HG02943 (cell line): ENCODE data around the gene CYLD.

Experiments used
- ATAC-seq: cut with Tn5 transposase; IDR thresholded peaks from one replicate; pipeline ENCODE4 v1.9.1; 2021; ENCODE audit warnings: mild to moderate bottlenecking, low read depth, moderate library complexity; ENCODE audit not compliant: unreplicated experiment

CYLD gene

DNA sequence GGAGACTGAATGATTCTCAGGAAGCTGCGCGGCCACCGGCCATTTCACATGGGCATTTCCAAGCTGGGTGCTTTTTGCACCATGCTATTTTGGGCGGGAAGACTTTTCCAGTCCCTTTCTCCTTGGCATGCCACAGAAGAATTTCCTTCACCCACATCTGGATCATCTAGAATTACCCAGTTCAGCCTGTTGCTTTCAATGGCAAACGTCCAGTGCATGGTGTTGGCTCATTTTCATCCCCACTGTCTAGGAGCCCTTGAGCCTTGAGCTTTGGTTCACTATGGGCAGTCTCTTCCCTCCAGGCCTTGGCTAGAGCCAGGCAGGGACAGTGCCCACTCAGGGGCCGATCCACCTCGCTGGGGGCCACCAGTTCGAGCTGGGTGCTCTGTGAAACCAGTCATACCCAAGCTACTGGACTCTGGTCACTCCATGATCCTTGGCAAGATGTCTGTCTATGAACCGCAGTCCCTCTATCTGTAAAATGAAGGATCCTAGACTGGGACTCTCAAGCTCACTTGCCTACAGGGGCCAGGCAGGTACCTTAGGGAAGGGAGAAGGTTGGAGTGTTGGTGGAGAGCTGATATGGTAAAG lies 71.1 kb downstream of the CYLD start:
- no peak for ATAC-seq

DNA sequence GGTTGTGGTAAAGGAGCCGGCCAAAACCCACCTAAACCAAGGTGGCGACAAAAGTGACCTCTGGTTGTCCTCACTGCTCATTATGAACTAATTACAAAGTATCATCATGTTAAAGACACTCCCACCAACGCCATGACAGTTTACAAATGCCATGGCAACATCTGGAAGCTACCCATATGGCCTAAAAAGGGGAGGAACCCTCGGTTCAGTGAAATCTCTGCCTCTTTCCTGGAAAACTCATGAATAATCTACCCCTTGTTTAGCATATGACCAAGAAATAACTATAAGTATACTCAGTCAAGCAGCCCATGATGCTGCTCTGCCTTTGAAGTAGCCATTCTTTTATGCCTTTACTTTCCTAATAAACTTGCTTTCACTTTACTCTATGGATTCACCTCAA lies 72.2 kb downstream of the CYLD start:
- no peak for ATAC-seq

DNA sequence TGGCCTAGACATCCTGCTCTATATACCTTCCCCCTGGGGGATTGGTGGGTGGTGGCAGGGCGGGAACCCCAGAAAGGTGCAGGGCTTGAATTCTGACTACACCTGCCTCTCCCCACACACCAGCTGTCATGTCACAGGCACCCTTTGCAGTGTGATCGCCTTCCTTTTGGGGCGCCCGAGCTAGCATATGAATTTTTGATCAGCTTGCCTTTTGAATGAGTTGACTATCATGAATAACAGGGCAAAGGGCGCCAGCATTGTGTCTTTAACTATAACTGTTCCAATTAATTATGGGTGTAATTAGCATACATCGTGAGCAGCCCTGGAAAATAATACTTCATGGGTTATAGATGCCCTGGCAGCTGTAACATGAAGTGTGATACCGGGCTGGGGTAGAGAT lies 72.7 kb downstream of the CYLD start:
- ATAC-seq, result no peak

DNA sequence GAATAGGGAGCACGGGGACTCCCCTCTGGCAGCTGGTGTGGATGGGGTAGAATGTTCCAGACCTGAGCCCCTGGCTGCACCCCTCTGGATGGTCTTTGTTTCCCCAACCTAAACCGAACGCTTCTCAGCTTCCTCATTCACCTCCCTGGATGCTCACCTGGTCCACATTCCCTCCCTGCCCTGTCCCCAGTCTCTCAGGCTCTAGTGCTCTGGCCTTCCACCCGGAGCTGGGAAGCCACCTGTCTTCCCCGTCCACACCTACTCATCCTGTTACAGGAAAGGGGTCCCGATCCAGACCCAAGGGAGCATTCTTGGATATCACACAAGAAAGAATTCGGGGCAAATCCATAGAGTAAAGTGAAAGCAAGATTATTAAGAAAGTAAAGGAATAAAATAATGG lies 73.5 kb downstream of the CYLD start:
- no peak for ATAC-seq

DNA sequence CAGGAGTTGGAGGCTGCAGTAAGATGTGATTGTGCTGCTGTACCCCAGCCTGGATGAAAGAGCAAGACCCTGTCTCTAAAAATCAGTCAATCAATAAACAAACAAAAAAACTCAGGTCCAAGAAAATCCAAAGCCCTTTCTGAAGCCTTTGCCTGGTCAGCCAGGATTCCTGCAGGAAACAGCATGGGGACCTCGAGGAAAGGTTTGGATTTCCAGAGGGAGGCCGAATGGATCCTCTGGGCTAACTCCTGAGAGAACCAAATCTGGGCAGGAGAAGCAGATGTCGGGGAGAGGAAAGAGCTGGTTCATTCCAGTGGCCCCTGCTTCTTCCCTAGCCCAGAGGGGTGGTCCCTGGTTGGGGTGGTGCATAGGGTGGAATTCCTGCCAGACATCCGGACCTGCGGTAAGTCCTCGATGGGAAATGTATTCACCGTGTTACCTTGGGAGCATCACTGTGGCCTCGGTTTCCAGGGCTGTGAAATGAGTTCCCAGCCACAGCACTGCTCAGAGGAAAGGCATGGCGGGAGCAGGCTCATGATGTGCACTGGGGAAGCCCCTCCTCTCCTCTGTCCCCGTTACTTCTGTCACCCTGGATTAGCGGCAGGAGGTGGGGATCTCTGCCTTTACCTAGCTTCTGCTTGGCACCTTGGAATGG lies 75.1 kb downstream of the CYLD start:
- no peak for ATAC-seq

DNA sequence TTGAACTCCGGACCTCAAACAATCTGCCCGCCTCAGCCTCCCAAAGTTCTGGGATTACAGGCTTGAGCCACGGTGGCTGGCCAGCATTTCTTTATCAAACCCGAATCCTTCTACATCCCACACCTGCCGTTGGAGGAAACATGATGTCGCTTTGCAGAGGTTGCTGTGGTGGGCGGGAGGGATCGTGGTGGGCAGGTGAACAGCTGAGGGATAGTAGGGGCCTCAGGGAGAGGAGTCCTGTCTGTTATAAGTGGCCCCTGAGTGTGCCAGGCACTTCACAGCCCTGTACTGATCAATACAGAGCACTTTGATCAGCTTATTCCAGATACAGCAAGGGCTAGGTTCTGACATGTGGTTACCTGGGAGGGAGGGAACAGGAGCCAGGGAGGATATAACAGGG lies 76.5 kb downstream of the CYLD start:
- no peak for ATAC-seq

DNA sequence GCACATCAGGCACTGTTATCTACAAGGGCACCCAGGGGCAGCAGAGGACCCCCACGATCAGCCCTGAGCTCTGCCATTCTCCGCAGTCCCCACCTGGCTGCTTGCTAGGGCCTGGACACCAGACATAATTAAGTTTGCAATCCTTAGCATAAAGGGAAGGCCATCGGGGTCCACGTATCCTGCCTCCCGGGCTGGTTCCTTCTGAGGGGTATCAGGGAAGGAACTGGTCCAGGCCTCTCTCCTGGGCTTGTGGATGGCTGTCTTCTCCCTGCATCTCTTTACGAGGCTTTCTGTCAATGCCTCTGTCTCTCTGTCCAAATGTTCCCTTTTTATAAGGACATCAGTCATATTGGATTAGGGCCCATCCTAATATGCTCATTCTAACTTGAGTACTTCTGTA lies 77.8 kb downstream of the CYLD start:
- ATAC-seq, result no peak

DNA sequence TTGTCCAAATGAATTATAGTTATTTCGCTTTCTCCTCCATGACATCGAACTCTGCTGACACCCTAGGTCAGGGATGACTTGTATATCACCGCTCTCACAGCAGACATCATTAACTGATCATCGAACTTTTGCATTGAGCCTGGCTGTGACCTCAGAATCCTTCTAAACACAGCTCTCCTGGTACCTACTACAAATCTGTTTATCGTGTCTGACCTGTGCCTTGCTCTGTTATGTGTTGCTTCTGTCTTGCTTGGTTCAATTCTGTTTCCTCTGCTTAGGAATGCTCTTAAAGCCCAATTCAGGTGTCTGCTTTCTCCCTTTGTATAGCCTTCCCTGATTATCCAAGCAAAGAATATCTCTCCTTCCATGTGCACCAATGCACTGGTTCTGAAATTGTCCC lies 78.3 kb downstream of the CYLD start:
- ATAC-seq, result no peak

DNA sequence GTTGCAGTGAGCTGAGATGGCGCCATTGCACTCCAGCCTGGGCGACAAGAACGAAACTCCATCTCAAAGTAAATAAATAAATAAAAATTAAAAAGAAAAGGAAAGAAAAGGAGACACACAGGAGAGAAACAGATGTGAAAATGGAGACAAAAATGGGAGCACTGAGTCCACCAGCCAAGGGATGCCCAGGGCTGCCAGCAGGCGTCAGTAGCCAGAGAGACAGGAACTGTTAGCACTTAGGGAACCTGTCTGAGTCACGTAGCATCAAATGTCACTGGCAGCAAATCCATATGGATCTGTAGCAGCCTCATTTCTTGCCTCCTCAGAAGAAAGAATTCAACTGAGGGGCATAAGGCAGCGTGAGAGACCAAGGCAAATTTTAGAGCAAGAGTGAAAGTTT lies 79.7 kb downstream of the CYLD start:
- ATAC-seq, result no peak

DNA sequence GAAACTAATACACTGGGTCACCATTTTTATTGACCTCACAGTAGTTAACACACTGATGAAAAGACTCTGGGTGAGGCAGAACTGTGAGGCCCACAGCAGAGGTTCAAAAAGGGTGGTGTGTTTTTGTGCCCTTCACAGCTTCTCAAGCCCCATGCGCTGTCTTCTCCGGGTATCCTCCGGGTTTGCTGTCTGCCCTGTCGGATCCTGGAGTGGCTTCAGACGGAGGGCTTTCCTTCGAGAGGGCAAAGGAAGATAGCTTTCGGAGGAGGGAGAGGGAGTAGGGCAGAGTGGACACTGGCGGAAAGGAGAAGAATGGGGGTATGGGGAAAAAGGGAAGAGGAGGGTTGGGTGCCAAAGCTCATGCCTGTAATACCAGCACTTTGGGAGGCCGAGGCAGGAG lies 80.8 kb downstream of the CYLD start:
- no peak for ATAC-seq

DNA sequence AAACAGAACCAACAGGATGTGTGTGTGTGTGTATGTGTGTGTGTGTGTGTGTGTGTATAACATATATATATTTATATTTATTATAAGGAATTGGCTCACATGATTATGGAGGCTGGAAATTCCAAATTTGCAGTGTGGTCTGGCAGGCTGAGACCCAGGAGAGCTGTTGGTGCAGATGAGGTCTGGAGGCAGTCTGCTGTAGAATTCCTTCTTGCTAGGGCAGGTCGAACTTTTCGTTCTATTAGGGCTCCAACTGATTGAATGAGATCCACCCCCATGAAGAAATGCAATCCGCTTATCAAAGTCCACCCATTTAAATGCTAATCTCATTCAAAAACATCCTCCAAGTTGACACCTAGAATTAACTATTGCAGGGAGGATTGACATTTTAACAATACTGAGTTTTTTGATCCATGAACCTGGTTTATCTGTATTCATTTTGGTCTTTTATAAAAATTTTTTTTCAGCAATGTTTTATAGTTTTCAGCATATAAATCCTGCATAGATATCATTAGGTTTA lies 85.0 kb downstream of the CYLD start:
- no peak for ATAC-seq

DNA sequence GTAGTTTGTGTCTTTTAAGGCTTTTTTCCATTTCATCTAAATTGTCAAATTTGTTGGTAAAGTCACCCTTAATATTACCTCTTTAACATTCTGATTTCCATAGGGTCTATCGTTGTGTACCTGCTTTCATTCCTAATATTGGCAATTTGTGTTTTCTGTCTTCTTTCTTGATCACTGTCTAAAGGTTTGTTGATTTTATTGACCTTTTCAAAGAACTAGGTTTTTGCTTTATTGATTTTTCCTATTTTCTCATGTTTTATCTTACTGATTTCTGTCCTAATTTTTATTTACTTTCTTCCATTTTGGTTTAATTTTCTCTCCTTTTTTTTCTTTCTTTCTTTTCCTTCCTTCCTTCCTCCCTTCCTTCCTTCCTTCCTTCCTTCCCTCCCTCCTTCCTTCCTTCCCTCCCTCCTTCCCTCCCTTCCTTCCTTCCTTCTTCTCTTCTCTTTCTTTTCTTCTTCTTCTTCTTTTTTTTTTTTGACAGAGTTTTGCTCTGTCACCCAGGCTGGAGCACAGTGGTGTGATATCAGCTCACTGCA lies 86.3 kb downstream of the CYLD start:
- ATAC-seq, result no peak

DNA sequence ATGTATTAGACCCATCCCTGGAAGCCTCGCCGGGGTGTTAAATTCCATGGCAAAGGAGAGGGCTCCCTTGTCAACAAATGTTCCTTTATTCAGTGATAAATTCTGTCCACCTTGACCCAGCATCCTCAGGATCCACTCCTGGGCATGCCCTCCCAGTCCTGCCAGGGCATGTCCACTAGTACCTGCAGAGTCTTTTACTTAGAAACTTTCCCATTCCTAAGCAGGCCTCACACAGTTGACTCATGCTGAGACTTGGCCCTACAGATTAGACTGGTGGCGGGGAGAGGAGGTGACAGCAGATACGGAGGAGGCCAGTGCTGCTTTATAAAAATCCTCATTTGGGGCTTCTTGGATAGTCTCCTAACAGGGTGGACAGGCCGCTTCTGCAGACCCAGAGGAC lies 88.8 kb downstream of the CYLD start:
- no peak for ATAC-seq

DNA sequence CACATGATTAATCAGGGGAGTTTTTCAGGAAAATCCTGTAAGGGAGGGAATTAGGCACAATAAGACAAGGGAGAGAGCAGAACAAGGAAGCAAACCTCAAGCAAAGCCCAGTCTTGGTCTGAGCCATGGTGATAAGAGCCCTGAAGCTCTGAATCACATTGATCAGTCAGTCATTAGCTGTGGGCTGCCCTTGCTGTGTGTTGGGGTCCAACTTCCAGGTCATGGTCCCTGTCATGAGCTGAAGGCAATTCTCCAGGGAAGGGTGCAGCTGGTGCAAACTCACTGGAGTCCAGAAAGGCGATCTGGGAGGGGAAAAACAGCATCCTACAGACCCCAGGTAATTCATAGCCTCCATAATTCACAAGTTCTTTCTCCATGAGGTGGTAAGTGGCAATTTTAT lies 89.9 kb downstream of the CYLD start:
- no peak for ATAC-seq

DNA sequence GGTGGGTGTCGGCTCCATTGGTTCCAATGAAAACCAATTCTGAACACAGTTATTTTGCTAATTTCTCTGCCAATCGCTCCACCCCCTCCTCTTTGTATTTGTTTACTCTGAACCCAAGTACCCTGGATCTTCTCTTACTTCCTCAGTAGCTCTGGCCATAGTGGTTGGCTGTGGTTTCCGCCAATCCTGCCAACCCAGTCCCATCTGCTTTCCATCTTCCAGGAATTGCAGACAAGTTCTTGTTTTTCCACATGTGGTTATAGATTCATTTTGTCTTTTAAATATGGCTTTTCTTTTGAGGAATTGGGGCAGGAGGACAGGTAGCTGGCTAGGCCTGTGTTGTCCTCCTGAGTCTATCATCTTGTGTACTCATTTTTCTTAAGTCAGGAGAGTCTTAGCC lies 92.0 kb downstream of the CYLD start:
- no peak for ATAC-seq

DNA sequence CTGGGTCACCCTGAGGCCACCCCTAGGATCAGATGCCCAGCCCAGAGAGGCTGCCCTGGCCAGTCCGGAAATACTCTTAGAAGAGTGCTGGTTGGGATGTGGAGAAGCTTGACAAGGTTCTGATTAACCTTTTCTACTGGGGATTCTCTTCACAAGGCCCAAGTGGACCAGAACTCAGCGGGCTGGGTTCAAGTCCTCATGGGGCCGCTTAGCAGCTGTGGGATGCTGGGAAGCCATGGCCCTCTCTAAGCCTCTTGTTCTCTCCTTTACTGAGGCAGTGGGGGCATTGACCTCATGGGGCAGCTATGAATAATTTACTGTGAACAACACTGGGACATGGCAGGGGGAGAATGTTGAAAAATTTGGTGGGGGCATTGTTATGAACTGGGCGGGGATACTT lies 92.8 kb downstream of the CYLD start:
- ATAC-seq, result no peak

DNA sequence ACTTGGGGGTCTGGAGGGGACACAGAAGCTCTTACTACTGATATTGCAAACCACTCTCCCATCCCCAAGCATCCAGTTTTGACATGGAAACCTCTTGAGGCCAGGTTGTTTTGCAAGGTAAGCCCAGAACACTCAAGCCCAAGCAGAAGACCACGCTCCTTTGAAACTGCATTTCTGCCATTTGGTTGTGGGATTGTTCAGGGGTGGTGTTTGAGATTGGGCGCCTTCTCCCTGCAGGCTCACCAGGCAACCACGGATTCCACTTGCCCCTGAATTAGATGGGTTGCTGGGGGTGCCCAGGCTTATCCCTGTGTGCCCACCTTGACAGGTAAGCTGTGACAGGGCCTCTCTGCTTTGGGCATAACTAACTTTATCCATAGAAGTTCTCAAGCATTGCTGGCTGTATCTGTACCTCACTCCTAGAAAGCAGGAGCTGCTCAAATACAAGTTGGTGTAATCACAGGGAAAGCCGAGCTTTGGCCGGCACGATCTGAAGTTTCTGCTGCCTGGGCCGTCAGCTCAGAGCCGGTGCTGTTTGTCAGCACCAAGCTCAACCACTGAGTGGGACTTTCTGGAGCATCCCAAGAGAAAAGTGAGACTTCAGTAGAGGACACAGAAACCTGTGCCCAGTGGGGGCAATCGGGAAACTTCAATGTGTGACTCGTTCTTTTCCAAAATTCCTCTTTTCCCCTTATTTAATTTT lies 93.6 kb downstream of the CYLD start:
- no peak for ATAC-seq

DNA sequence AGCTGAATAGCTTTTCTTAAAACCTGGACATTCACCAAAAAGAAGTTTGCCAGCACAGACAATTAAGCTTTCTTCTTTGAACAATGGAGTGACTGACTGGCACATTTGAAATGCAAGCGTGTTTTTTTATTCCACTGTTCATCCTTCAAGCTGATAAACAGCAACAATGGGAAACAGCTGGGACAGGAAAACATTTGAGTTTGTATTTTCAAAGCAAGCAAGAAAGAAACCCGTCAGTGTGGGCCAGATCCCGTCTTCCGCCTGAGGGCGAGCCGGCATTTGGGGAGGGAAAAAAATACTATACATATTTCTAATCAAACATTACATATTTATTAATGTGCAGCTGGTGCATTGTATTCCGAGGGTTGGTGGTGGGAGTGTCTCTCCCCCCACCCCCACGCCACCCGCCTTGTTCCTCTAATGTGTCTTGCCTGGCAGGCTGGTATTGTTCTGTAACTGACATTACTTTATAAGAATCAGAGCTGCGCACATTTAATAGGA lies 94.3 kb downstream of the CYLD start:
- no peak for ATAC-seq

DNA sequence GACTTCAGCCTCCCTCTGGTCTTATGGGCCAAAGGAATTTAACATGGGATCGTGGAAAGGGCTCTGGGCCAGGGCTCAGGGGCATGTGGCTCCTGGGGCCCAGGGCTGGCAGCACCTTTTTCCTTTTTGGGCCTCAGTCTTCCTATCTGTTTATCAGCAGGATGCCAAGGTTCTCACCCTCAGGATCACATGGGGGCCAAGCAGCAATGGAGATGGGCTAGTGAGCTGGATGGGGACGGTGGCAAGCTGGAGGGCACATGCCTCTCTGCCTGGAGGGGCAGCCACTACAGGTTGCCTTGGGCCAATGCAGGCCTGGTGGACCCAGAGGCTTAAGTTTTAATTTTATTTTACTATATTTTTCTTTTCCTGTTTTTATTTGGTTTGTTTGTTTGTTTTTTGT lies 95.4 kb downstream of the CYLD start:
- ATAC-seq, result no peak

DNA sequence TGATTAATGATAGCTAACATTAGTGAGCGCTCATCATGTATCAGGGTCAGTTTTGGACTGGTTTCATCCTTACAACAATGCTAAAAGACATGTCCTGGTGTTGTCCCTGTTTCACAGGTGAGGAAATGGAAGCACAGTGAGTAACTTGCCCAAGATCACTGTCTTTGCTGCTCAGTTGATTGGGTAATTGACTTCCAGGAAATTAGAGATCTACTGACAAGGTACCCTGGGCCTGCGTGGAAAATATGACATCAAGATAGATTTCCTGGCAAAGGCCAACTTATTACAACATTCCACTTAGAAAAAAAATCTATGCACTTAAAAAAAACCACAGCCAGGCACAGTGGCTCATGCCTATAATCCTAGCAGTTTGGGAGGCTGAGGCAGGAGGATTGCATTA lies 96.3 kb downstream of the CYLD start:
- ATAC-seq, result no peak

DNA sequence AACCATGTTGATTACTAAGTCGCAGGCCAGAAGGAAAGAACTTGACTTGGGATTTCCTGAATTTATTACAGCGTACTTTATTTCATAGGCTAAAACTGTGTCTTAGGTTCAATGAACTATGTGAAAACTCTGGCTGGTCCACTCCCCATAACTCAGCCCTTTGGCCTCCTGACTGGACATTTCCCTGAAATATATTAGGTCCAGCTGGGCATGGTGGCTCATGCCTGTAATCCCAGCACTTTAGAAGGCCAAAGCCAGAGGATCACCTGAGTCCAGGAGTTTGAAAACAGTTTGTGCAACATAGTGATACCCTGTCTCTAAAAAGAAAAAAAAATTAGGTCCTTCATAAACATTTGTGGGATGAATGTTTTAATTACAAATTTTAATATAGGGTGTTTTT lies 97.0 kb downstream of the CYLD start:
- no peak for ATAC-seq

DNA sequence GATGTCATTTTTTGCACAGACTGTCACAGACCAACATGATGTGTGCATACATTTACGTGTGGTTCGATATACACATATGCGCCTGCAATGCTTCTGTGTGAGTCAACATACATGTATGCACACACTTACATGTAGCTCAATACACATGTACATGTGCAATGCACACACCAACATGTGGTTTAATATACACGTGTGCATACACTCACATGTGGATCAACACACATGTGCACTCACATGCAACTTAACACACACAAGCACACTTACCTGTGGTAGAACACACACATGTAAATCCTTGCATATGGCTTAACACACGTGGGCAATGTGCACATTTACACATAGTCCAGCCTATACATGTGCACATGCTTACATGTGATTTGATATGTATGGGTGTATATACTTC lies 97.5 kb downstream of the CYLD start:
- ATAC-seq, result no peak
